H9 (cell line): ENCODE results near the gene ALX4. TPM values are rescaled to one million over a fixed set of nuclear protein-coding genes. Genes with fewer than 3 reads are reported as not detected.

Source experiments
- DNase-seq: peaks from one replicate; pipeline ENCODE4 v3.0.0-alpha.2; 2017
- H2AFZ ChIP-seq: one replicate; pipeline ENCODE4 v1.6.1; 2013; ENCODE audit warnings: mild to moderate bottlenecking, low read length, control low read depth, moderate library complexity
- H2AK5ac ChIP-seq: 2 replicates; pipeline ENCODE4 v1.6.1; 2013; ENCODE audit warnings: low read length, control low read depth, mixed read lengths; ENCODE audit not compliant: insufficient read length
- H2BK120ac ChIP-seq: one replicate; pipeline ENCODE4 v1.6.1; 2013; ENCODE audit warnings: low read depth, mild to moderate bottlenecking, low read length, control low read depth, inconsistent platforms; ENCODE audit not compliant: poor library complexity, severe bottlenecking
- H2BK12ac ChIP-seq: 2 replicates; pipeline ENCODE4 v1.6.1; 2013; ENCODE audit warnings: low read length, control low read depth, mixed read lengths, low read depth; ENCODE audit not compliant: insufficient read length
- H2BK15ac ChIP-seq: 2 replicates; pipeline ENCODE4 v1.6.1; 2013; ENCODE audit warnings: low read depth, low read length, control low read depth
- H2BK20ac ChIP-seq: one replicate; pipeline ENCODE4 v1.6.1; 2013; ENCODE audit warnings: low read depth, mild to moderate bottlenecking, low read length, control low read depth, inconsistent platforms; ENCODE audit not compliant: poor library complexity, severe bottlenecking
- H2BK5ac ChIP-seq: 2 replicates; pipeline ENCODE4 v1.6.1; 2013; ENCODE audit warnings: low read length, control low read depth, mixed read lengths; ENCODE audit not compliant: insufficient read length
- H3K14ac ChIP-seq: 2 replicates; pipeline ENCODE4 v1.6.1; 2013; ENCODE audit warnings: low read length, control low read depth; ENCODE audit not compliant: insufficient read depth
- H3K18ac ChIP-seq: 2 replicates; pipeline ENCODE4 v1.6.1; 2013; ENCODE audit warnings: low read depth, mild to moderate bottlenecking, mixed read lengths, low read length, control low read depth; ENCODE audit not compliant: insufficient read length
- H3K23ac ChIP-seq: 2 replicates; pipeline ENCODE4 v1.6.1; 2013; ENCODE audit warnings: low read length, control low read depth, mixed read lengths, low read depth; ENCODE audit not compliant: insufficient read length
- H3K23me2 ChIP-seq: 2 replicates; pipeline ENCODE4 v1.6.1; 2013; ENCODE audit warnings: low read depth, mild to moderate bottlenecking, mixed read lengths, low read length, control low read depth; ENCODE audit not compliant: insufficient read length, poor library complexity, severe bottlenecking
- H3K27ac ChIP-seq: 2 replicates; pipeline ENCODE4 v1.5.1; 2013; ENCODE audit warnings: low read length, control low read depth, mixed read lengths, low read depth; ENCODE audit not compliant: insufficient read length
- H3K27me3 ChIP-seq: 2 replicates; pipeline ENCODE4 v1.6.1; 2013; ENCODE audit warnings: low read length, control low read depth, inconsistent platforms; ENCODE audit not compliant: insufficient read depth
- H3K4ac ChIP-seq: 2 replicates; pipeline ENCODE4 v1.6.1; 2013; ENCODE audit warnings: low read depth, mild to moderate bottlenecking, control low read depth, inconsistent platforms, low read length, moderate library complexity
- H3K4me1 ChIP-seq: 2 replicates; pipeline ENCODE4 v1.6.1; 2013; ENCODE audit warnings: low read length, control low read depth, inconsistent platforms; ENCODE audit not compliant: insufficient read depth
- H3K4me2 ChIP-seq: 2 replicates; pipeline ENCODE4 v1.6.1; 2013; ENCODE audit warnings: low read length, control low read depth, mixed read lengths; ENCODE audit not compliant: insufficient read length, insufficient read depth
- H3K56ac ChIP-seq: 2 replicates; pipeline ENCODE4 v1.6.1; 2013; ENCODE audit warnings: low read depth, mild to moderate bottlenecking, mixed read lengths, low read length, control low read depth; ENCODE audit not compliant: insufficient read length
- H3K79me1 ChIP-seq: 2 replicates; pipeline ENCODE4 v1.6.1; 2013; ENCODE audit warnings: low read depth, mild to moderate bottlenecking, moderate library complexity, low read length, control low read depth, inconsistent platforms; ENCODE audit not compliant: insufficient read depth, poor library complexity, severe bottlenecking
- H3K79me2 ChIP-seq: 2 replicates; pipeline ENCODE4 v1.6.1; 2013; ENCODE audit warnings: low read length, control low read depth, inconsistent platforms; ENCODE audit not compliant: insufficient read depth
- H3K9ac ChIP-seq: 2 replicates; pipeline ENCODE4 v1.6.1; 2013; ENCODE audit warnings: low read length, control low read depth, mixed read lengths; ENCODE audit not compliant: insufficient read length; ENCODE audit errors: extremely low read depth
- H3K9me3 ChIP-seq: one replicate; pipeline ENCODE4 v1.6.1; 2013; ENCODE audit warnings: low read depth, low read length, inconsistent platforms; ENCODE audit not compliant: control insufficient read depth
- H3T11ph ChIP-seq: one replicate; pipeline ENCODE4 v1.6.1; 2013; ENCODE audit warnings: mild to moderate bottlenecking, low read length, control low read depth, inconsistent platforms
- H4K20me1 ChIP-seq: one replicate; pipeline ENCODE4 v1.6.1; 2013; ENCODE audit not compliant: control insufficient read depth, insufficient read length, insufficient read depth
- H4K5ac ChIP-seq: 2 replicates; pipeline ENCODE4 v1.6.1; 2013; ENCODE audit warnings: low read depth, mild to moderate bottlenecking, mixed read lengths, low read length, control low read depth; ENCODE audit not compliant: insufficient read length
- H4K8ac ChIP-seq: replicated peaks from 2 replicates; pipeline ENCODE4 v1.6.1; 2013; ENCODE audit warnings: low read length, control low read depth, mixed read lengths, low read depth; ENCODE audit not compliant: insufficient read length
- H4K91ac ChIP-seq: 2 replicates; pipeline ENCODE4 v1.6.1; 2013; ENCODE audit warnings: low read depth, mild to moderate bottlenecking, moderate library complexity, mixed read lengths, low read length, control low read depth; ENCODE audit not compliant: insufficient read length
- H3K27ac Mint-ChIP-seq, 3 experiments: 2 replicates in 2 of 3; 3 replicates in 1 of 3; pipeline ENCODE4 v1.8.0; 2020 to 2021; ENCODE audit warnings: mixed read lengths in 3 of 3, mild to moderate bottlenecking in 1 of 3, moderate library complexity in 1 of 3
- H3K27me3 Mint-ChIP-seq: 2 replicates; pipeline ENCODE4 v1.8.0; 2021; ENCODE audit warnings: low read depth, mild to moderate bottlenecking, moderate library complexity, mixed read lengths
- H3K36me3 Mint-ChIP-seq, 3 experiments: 2 replicates in 2 of 3; 3 replicates in 1 of 3; pipeline ENCODE4 v1.8.0; 2020 to 2021; ENCODE audit warnings: low read depth in 3 of 3, mixed read lengths in 3 of 3; ENCODE audit not compliant: insufficient read depth in 1 of 3
- H3K4me1 Mint-ChIP-seq, 2 experiments: 2 replicates each; pipeline ENCODE4 v1.8.0; 2020; ENCODE audit warnings: mixed read lengths in 2 of 2
- H3K4me3 Mint-ChIP-seq, 2 experiments: 2 replicates in 1 of 2; 3 replicates in 1 of 2; pipeline ENCODE4 v1.8.0; 2020 to 2021; ENCODE audit warnings: mild to moderate bottlenecking in 2 of 2, mixed read lengths in 2 of 2, moderate library complexity in 1 of 2
- H3K9me3 Mint-ChIP-seq, 2 experiments: 2 replicates in 1 of 2; 3 replicates in 1 of 2; pipeline ENCODE4 v1.8.0; 2020; ENCODE audit warnings: mild to moderate bottlenecking in 2 of 2, mixed read lengths in 2 of 2, moderate library complexity in 1 of 2
- CTCF ChIP-seq: fragments of 200-600 bp; sonication (generic); conservative IDR thresholded peaks from 3 replicates; pipeline ENCODE4 v1.8.0; 2021; ENCODE audit warnings: antibody characterized with exemption, mild to moderate bottlenecking
- WGBS: extraction: QIAGEN DNeasy Blood & Tissue Kit; methylation state at CpG from one replicate; pipeline ENCODE4 v1.1.7; 2013; ENCODE audit warnings: missing lambda C conversion rate, low lambda C conversion rate, mixed read lengths; ENCODE audit not compliant: insufficient read length; ENCODE audit errors: extremely low coverage; 5-methylcytosine and 5-hydroxymethylcytosine counted together
- total RNA-seq: library from RNA; stranded (reverse); gene quantifications from 2 replicates; pipeline ENCODE4 v1.2.1, GENCODE V29; 2021

The ALX4 gene
- total RNA-seq, 1 experiment from 2014 or later, result not detected

- H3K27me3 ChIP-seq, result no peaks in the 10 kb centered on the region
- H3K4me3 Mint-ChIP-seq, result no peak overlapping the region; a peak in 1 of 5 replicates
- H2BK12ac ChIP-seq, result no peak overlapping the region
- H2BK5ac ChIP-seq, result no peak overlapping the region
- H3K14ac ChIP-seq, result no peak overlapping the region
- no peak overlapping the region for H3K23ac ChIP-seq
- H2BK120ac ChIP-seq, result no peak overlapping the region
- H3K36me3 Mint-ChIP-seq, result no peaks in the 10 kb centered on the region; a peak in 1 of 7 replicates
- H3K18ac ChIP-seq, result no peak overlapping the region
- no peak overlapping the region for H3T11ph ChIP-seq
- H3K9me3 Mint-ChIP-seq, result no peaks in the 10 kb centered on the region
- no peaks in the 10 kb centered on the region for H3K9me3 ChIP-seq
- H3K4ac ChIP-seq, result no peak overlapping the region
- H3K27ac Mint-ChIP-seq, result peak overlapping the region in 1 of 3 experiments; percentile 70; a peak in 1 of 7 replicates
- H4K8ac ChIP-seq, result no peak overlapping the region
- H3K4me1 Mint-ChIP-seq, result peaks cover 0 to 11% of the 10 kb centered on the region in 2 experiments; a peak in 2 of 4 replicates
- H3K4me1 ChIP-seq, result no peaks in the 10 kb centered on the region
- no peak overlapping the region for H4K5ac ChIP-seq
- no peak overlapping the region for H3K4me2 ChIP-seq
- DNase-seq, result no peak
- no peak for TF ChIP-seq CTCF
- no peak overlapping the region for H2BK20ac ChIP-seq
- no peaks in the 10 kb centered on the region for H3K23me2 ChIP-seq
- H2AFZ ChIP-seq, result no peak overlapping the region
- H3K56ac ChIP-seq, result no peak overlapping the region
- no peak overlapping the region for H3K27ac ChIP-seq
- peaks cover 3% of the 10 kb centered on the region for H3K27me3 Mint-ChIP-seq
- H3K9ac ChIP-seq, result no peak overlapping the region
- H2BK15ac ChIP-seq, result no peak overlapping the region
- WGBS, result no CpG with 5 or more reads among the region's 14 CpGs
- no peak overlapping the region for H2AK5ac ChIP-seq
- no peak overlapping the region for H4K91ac ChIP-seq
- H3K79me2 ChIP-seq, result no peaks in the 10 kb centered on the region
- H4K20me1 ChIP-seq, result no peaks in the 10 kb centered on the region
- H3K79me1 ChIP-seq, result no peaks in the 10 kb centered on the region
Observed at GRCh38 chr11:44261800-44262591, 47.9 kb downstream of the ALX4 start.
